NCI-H82 treated with DMSO at 0.1 percent for 48 hours (cell line): ENCODE data around the gene SNCG.
"Not testable (repeated sequence)": the region's sequence is repeated elsewhere in the genome, so short reads cannot be mapped to it uniquely, and the experiment has no call there.

Source experiments
- DNase-seq: peaks from one replicate; lab custom pipeline; 2025; ENCODE audit not compliant: unreplicated experiment; lab: John Stamatoyannopoulos, UW

Gene SNCG

GRCh38 chr10:86944907-86945306, 13.5 kb upstream of the SNCG start:
- no peak for DNase-seq

DNA sequence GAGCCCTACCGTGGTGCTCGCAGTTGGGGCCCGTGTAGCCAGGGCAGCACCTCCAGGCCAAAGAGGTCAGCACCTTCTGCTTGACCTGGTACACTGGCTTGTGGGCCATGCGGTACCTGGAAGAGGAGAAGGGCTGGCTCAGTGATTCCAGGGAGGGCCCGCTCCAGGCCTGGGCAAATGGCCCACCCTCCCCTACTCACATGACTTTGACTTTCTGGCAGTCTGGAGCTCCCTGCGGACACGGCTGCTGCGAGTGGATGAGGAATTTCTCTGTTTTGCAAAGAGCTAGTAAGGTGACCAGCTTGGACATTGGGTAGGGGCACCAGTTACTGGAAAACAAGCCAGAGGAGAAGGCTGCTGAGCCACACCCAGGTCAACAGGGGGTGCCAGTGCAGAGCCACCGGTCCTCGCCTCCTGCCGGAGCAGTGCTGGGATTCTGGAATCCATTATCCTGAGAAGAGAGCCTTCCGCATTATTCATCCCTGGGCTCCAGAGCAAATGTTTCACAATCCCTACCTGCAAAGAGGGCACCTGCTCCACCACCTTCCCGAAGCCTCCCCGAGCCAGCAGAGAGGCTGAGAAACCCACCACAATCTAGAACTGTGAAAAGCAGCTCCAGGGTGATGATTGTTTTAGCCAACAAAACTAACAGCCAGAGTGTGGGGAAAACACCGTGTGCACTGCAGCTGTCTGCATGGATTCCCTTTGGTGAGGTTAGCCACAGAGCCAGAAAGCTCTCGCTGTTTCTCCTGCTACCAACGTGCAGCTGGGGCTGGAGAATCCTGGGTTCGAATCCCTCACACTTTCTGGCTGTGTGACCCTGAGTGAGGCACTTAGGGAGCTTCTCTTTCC, 12.8 kb upstream of the SNCG start:
- DNase-seq: no peak

DNA sequence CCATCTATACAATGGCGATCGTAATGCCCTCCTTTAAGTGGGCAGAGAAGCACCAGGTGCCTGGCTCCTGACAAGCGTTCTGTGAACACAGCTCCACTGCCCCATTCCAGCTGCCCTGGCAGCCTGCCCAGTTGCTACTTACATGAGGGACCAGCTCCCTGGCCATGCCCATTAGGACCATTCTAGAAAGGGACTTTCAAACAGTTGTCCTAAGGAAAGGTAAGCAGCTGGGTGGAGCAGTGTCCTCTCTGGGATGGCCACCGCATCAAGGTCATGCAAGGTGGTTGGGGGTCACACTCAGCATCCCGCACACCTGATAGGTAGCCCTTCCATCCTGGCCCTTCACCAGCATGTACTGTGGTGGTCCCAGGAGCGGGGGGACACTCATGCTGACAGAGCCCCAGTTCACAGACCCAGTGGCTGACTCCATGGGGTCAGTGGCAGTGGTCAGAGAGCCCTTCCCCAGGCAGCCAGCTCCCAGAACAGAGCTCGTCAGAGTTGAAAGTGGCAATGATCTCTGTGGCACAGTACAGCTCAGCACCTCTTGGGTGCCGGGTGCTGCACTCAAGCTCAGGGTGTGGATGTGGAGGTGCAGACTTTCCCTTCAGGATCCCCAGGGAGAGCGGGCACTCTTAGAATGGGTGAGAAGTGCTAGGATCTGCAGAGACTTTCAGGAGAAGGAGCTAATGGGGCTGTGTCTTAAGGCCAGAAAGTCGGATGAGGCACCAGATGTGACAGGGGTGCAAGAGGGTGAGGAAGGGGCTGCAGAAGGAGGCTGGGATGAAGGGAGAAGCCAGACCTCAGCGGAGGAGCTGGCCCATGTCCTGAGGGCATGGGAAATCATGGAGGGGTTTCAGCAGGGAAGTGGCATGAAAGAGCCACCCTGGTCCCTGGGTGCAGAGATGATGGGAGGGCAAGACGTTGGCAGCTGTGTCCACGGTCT, 11.9 kb upstream of the SNCG start:
- DNase-seq: no peak

DNA sequence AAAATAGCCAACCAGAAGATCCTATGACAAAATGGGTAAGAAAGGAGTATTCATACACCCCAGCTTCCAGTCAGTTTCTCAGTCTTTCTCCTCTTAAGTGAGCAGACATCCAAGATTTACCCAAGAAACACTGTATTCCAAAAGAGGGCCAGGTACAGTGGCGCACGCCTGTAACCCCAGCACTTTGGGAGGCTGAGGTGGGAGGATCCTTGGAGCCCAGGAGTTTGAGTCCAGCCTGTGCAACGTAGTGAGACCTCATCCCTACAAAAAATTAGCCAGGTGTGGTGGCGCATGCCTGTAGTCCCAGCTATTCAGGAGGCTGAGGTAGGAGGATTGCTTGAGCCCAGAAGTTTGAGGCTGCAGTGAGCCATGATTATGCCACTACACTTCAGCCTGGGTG, 10.6 kb upstream of the SNCG start:
- DNase-seq: not testable (repeated sequence)

DNA sequence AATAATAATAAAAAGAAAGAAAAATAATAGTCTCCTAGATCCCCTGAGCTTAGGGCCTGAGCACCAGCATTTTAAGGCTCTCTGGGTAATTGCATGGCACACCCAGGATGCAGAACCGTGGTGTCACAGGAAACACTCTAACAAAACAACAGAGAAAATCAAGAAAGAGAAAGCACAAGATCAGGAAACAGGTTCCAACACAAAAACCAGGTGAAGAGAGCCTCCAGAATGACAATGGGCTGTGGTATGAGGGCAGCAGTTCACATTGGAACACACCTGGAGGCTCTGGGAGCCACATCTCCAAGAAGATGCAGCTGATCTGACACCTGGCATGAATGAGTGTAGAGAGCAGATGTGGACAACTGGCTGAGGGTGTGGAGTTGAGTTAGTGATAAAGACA, 8.1 kb upstream of the SNCG start:
- DNase-seq: no peak

- DNase-seq: no peak
These were observed 7.1 kb upstream of the SNCG start for GRCh38 chr10:86951184-86951761.

- DNase-seq: no peak
These were observed 6.3 kb upstream of the SNCG start for GRCh38 chr10:86952106-86952505.

DNA sequence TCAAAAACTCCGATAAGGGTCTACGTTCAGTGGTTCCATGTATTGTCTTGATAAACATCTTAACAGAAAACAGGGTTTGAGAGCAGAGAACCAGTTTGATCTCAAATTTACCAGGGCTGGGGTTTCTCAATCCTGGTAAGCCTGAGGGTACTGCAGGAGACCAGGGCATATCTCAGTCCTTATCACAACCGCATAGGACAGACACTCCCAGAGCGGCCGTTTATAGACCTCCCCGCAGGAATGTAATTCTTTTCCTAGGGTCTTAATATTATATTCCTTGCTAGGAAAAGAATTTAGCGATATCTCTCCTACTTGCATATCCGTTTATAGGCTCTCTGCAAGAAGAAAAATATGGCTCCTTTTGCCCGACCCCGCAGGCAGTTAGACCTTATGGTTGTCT, 5.7 kb upstream of the SNCG start:
- DNase-seq: not testable (repeated sequence)

- DNase-seq: peak; percentile 53
These were observed 4.4 kb upstream of the SNCG start for GRCh38 chr10:86953747-86954680.

DNA sequence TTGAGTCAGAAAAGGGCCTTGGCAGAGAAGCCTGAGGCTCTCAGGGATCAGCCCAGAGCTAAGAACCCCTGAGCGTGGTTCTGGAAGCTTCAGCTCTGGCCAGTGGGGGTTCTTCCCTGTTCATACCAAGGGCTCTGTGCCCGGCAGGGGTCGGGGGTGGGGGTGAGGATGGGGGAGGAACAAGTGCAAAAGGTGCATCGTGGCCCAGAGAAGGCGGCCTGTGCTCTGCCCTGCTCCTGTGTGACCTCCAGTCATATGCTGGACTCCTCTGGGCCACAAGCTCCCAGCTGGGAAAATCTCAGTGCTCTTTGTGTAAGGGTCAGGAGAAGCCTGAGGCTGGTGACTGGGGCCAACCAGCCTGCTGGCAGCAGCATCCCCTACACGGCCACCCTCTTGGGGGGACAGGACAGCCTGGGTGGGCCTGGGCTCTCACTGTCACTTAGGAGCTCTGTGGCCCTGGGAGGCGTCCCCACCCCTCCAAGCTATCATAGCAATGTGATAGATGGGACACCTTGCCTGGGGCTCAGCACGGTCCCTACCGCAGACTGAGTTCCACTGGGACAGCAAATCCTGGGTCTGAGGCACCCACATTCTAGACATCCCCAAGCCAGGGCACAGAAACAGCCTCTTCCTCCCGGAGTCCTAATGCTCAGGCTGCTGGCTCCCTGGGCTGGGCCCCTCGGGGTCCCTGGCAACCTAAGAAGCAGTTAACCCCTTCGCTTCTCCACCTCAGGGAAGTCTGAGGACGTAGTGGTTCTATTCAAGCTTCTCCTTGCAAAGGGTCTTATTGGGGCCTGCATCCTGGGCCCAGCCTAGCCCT, 3.5 kb upstream of the SNCG start:
- no peak for DNase-seq

DNA sequence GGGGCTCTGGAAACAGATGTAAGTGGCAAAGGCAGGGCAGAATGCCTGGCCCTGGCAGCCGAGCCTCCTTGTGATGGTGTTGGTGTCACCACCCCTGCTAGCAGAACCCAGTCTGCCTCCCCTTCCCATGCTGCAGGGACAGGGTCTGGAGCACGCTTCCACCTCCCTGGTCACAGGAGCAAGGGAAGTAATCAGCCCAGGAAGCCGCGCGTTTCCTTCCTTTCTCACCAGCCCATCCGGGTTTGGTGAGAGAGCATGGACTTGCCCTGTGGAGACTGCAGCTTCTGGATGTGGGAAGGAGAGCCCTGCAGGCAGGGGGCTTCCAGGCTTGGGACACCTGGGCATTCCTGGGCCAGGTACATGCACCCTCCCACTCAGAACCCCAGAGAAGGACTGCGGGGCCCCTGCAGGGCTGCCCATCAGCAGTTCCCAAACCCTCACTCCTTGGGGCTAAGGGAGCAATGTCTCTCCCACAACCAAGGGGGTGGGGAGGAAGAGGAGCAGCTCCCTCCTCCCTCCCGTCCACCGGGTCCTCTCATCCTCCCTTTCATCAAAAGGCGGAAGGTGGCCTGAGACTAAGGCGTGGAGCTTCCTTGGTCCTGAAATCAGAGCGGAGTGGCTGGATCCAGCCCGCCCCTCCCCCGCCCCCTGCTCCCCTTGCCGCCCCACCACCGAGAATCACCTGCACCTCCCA, 2.8 kb upstream of the SNCG start:
- DNase-seq: no peak

- DNase-seq: no peak
These were observed 2.1 kb upstream of the SNCG start for GRCh38 chr10:86956195-86956847.

GRCh38 chr10:86956848-86957448, 1.5 kb upstream of the SNCG start:
- DNase-seq: no peak

DNA sequence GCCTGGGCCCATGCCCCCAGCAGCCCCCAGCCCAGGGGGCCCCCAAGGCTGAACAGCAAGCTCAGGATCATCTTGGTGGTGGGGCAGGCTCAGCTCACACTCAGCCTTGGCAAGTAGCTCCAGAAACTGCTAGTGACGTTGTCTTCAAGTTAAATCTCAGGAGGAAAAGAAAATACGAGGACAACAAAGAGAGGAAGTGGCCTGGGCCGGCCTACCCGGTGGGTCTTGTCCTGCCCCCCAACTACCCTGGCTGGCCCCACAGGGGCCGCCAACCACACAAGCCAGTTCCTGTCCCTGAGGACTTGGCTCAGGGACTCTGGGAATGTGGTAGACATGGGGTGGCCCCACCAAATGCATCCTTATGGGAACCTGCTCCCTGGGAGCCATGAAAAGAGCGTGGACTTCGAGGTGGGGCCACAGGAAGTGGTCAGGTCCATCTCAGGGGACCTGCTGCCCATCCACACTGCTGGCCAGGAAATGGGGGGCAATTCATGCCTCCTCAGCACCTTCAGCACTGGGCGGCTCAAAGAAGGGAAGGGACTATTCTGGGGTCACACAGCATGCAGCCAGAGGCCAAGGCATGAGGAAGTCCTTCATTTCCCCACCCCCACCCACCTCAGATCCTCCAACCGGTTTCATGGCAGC, 806 bp upstream of the SNCG start, which contains the start of gene MMRN2:
Gene MMRN2, minus strand, starts transcription at position 145 of the 645 bp plus-strand sequence. Its CDS starts 74 bp downstream, at position 71.
- DNase-seq: no peak

DNA sequence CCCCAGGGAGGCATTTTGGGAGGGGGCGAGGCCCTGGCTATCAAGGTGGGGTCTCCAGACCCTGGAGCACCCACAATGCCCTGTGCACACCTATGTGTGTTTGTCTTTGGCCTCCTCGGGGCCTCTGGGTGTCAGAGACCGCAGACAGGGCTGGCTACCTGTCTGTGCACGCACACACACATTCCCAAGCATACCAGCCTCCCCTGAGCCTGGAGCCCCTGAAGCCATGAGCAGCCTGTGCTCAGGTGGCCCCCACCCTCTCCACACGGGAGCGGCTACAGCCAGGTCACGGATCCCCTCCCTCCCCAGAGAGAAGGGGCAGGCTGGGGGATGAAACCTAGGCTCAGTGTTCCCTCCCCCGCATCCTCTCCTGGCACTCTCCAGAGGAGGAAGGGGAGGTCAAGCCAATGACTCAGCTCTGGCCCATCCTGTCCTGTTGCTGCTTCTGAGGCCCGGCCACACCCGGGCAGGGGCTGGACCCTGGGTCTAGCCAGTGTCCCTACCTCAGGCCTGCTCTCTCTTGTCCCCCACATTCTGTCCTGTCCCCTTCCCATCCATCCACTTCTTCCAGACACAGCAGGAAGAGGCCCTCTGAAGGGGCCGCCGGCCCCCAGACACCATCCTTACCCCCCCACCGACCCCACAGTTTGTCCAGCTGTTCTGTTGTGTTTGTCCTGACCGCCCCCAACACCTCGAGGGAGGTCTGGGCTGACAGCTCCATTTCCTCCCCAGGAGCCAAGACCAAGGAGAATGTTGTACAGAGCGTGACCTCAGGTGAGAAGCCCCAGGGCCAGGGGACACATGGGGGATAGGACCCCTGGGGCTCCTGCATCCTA, 720 bp downstream of the SNCG start:
- DNase-seq: no peak

GRCh38 chr10:86959737-86960002, 1.3 kb downstream of the SNCG start:
- DNase-seq: no peak
